MM.1S (cell line): ENCODE measurements around the gene GAREM1.

Experiments
- CTCF ChIP-seq: fragments of 300-600 bp; sonication (generic); IDR thresholded peaks from 2 replicates; pipeline ENCODE4 v1.5.1; 2016; ENCODE audit warnings: antibody characterized with exemption, low read length, mixed read lengths
- EZH2 ChIP-seq: fragments of 300-600 bp; sonication (generic); optimal IDR thresholded peaks from 2 replicates; pipeline ENCODE3; 2017; ENCODE audit warnings: low read depth, mild to moderate bottlenecking, antibody characterized with exemption, low read length, mixed read lengths

GRCh38 chr18:32420084-32420750 is 50.5 kb downstream of the GAREM1 start:
- no peak for TF ChIP-seq CTCF
- TF ChIP-seq EZH2 = no peak
